Measurements from ENCODE around the gene DDX10. TPM values are rescaled to one million over a fixed set of nuclear protein-coding genes. Genes with fewer than 3 reads are reported as not detected.
A peak's percentile ranks its signal among the peaks of the same experiment; 100 is the strongest.

DDX10 gene
- total and polyA plus RNA-seq, 2 experiments from 2014 or later = 32.4 to 37.8 TPM

DNA sequence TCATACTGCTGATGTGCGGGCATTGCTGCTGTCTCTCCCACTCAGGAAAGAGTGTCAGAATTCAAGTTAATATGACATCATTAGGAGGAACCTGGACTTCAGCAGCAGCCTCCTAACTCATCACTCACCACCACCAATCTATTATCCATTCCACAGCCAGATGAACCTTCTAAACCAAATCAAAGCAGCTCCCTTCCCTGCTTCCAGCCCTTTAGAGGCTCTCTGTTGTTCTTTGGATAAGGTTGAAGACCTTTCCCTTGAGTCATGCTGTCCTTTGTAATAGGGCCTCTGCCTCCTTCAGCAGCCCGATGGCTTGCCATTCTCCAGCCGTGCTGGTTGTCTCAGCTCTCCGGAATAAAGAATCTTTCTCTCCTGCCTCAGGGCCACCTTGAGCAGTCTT is 301.3 kb downstream of the DDX10 start:
- DNase-seq (ENCODE audit: low spot score) = no peak
- Mint-ChIP-seq H3K4me1 (peaks cover 20% of the 10 kb centered on the region), H3K27me3 (ENCODE audit: insufficient read depth, low read depth, poor library complexity) (peaks cover 6% of the 10 kb centered on the region), H3K4me3 (no peak overlapping the region), H3K36me3 (ENCODE audit: low read depth) (no peaks in the 10 kb centered on the region), H3K27ac (0 out of 2 replicates have a peak overlapping the region, but pooled peaks have one; percentile 20), H3K9me3 (no peaks in the 10 kb centered on the region; the same call in 2 of the 3 replicates)
- Histone ChIP-seq H3F3A (replicated peaks; ENCODE audit: low read depth) (no peaks in the 10 kb centered on the region), H4K20me1 (replicated peaks; ENCODE audit: insufficient read depth) (no peaks in the 10 kb centered on the region), H3K9me2 (ENCODE audit: insufficient read depth) (peaks cover 14% of the 10 kb centered on the region; the same call in 1 of the 2 replicates), H2AFZ (no peak overlapping the region; the same call in 1 of the 2 replicates), H3K4me2 (no peak overlapping the region), H3K27ac (ENCODE audit: low read depth) (no peak overlapping the region), H3K36me3 (ENCODE audit: insufficient read depth) (no peaks in the 10 kb centered on the region), H3K27me3 (ENCODE audit: insufficient read depth) (no peaks in the 10 kb centered on the region), H3K4me1 (ENCODE audit: insufficient read depth) (peaks cover 19% of the 10 kb centered on the region), H3K4me3 (no peak overlapping the region), H3K79me2 (replicated peaks; ENCODE audit: insufficient read depth) (no peaks in the 10 kb centered on the region)
- TF ChIP-seq, protein P1, sequence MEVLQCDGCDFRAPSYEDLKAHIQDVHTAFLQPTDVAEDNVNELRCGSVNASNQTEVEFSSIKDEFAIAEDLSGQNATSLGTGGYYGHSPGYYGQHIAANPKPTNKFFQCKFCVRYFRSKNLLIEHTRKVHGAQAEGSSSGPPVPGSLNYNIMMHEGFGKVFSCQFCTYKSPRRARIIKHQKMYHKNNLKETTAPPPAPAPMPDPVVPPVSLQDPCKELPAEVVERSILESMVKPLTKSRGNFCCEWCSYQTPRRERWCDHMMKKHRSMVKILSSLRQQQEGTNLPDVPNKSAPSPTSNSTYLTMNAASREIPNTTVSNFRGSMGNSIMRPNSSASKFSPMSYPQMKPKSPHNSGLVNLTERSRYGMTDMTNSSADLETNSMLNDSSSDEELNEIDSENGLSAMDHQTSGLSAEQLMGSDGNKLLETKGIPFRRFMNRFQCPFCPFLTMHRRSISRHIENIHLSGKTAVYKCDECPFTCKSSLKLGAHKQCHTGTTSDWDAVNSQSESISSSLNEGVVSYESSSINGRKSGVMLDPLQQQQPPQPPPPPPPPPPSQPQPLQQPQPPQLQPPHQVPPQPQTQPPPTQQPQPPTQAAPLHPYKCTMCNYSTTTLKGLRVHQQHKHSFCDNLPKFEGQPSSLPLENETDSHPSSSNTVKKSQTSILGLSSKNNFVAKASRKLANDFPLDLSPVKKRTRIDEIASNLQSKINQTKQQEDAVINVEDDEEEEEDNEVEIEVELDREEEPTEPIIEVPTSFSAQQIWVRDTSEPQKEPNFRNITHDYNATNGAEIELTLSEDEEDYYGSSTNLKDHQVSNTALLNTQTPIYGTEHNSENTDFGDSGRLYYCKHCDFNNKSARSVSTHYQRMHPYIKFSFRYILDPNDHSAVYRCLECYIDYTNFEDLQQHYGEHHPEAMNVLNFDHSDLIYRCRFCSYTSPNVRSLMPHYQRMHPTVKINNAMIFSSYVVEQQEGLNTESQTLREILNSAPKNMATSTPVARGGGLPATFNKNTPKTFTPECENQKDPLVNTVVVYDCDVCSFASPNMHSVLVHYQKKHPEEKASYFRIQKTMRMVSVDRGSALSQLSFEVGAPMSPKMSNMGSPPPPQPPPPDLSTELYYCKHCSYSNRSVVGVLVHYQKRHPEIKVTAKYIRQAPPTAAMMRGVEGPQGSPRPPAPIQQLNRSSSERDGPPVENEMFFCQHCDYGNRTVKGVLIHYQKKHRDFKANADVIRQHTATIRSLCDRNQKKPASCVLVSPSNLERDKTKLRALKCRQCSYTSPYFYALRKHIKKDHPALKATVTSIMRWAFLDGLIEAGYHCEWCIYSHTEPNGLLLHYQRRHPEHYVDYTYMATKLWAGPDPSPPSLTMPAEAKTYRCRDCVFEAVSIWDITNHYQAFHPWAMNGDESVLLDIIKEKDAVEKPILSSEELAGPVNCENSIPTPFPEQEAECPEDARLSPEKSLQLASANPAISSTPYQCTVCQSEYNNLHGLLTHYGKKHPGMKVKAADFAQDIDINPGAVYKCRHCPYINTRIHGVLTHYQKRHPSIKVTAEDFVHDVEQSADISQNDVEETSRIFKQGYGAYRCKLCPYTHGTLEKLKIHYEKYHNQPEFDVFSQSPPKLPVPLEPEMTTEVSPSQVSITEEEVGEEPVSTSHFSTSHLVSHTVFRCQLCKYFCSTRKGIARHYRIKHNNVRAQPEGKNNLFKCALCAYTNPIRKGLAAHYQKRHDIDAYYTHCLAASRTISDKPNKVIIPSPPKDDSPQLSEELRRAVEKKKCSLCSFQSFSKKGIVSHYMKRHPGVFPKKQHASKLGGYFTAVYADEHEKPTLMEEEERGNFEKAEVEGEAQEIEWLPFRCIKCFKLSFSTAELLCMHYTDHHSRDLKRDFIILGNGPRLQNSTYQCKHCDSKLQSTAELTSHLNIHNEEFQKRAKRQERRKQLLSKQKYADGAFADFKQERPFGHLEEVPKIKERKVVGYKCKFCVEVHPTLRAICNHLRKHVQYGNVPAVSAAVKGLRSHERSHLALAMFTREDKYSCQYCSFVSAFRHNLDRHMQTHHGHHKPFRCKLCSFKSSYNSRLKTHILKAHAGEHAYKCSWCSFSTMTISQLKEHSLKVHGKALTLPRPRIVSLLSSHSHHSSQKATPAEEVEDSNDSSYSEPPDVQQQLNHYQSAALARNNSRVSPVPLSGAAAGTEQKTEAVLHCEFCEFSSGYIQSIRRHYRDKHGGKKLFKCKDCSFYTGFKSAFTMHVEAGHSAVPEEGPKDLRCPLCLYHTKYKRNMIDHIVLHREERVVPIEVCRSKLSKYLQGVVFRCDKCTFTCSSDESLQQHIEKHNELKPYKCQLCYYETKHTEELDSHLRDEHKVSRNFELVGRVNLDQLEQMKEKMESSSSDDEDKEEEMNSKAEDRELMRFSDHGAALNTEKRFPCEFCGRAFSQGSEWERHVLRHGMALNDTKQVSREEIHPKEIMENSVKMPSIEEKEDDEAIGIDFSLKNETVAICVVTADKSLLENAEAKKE (CRISPR knock-in tag; IDR thresholded peaks at IDR 0.05) = no peak
- TF ChIP-seq, protein P2, sequence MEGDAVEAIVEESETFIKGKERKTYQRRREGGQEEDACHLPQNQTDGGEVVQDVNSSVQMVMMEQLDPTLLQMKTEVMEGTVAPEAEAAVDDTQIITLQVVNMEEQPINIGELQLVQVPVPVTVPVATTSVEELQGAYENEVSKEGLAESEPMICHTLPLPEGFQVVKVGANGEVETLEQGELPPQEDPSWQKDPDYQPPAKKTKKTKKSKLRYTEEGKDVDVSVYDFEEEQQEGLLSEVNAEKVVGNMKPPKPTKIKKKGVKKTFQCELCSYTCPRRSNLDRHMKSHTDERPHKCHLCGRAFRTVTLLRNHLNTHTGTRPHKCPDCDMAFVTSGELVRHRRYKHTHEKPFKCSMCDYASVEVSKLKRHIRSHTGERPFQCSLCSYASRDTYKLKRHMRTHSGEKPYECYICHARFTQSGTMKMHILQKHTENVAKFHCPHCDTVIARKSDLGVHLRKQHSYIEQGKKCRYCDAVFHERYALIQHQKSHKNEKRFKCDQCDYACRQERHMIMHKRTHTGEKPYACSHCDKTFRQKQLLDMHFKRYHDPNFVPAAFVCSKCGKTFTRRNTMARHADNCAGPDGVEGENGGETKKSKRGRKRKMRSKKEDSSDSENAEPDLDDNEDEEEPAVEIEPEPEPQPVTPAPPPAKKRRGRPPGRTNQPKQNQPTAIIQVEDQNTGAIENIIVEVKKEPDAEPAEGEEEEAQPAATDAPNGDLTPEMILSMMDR (conservative IDR thresholded peaks at IDR 0.05; ENCODE audit: low read depth in 2 of 2) = no peak
- TF ChIP-seq EZH2phosphoT487 (IDR thresholded peaks at IDR 0.05; ENCODE audit: unreplicated experiment) = no peak
- no peak for TF ChIP-seq POLR2AphosphoS5 (IDR thresholded peaks at IDR 0.05; ENCODE audit: low read depth)
- no peak for TF ChIP-seq NANOG (IDR thresholded peaks at IDR 0.05; ENCODE audit: borderline replicate concordance)
- TF ChIP-seq JUNB (IDR thresholded peaks at IDR 0.05; ENCODE audit: unreplicated experiment) = no peak
- no peak for TF ChIP-seq ZNF114 (CRISPR knock-in tag; IDR thresholded peaks at IDR 0.05)
- TF ChIP-seq STAT1 (IDR thresholded peaks at IDR 0.05; ENCODE audit: unreplicated experiment) = no peak
- TF ChIP-seq, protein P3, sequence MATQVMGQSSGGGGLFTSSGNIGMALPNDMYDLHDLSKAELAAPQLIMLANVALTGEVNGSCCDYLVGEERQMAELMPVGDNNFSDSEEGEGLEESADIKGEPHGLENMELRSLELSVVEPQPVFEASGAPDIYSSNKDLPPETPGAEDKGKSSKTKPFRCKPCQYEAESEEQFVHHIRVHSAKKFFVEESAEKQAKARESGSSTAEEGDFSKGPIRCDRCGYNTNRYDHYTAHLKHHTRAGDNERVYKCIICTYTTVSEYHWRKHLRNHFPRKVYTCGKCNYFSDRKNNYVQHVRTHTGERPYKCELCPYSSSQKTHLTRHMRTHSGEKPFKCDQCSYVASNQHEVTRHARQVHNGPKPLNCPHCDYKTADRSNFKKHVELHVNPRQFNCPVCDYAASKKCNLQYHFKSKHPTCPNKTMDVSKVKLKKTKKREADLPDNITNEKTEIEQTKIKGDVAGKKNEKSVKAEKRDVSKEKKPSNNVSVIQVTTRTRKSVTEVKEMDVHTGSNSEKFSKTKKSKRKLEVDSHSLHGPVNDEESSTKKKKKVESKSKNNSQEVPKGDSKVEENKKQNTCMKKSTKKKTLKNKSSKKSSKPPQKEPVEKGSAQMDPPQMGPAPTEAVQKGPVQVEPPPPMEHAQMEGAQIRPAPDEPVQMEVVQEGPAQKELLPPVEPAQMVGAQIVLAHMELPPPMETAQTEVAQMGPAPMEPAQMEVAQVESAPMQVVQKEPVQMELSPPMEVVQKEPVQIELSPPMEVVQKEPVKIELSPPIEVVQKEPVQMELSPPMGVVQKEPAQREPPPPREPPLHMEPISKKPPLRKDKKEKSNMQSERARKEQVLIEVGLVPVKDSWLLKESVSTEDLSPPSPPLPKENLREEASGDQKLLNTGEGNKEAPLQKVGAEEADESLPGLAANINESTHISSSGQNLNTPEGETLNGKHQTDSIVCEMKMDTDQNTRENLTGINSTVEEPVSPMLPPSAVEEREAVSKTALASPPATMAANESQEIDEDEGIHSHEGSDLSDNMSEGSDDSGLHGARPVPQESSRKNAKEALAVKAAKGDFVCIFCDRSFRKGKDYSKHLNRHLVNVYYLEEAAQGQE (IDR thresholded peaks at IDR 0.05; ENCODE audit: unreplicated experiment) = no peak
- no peak for TF ChIP-seq ZNF331 (CRISPR knock-in tag; IDR thresholded peaks at IDR 0.05; ENCODE audit: low read depth)
- TF ChIP-seq, protein P4, sequence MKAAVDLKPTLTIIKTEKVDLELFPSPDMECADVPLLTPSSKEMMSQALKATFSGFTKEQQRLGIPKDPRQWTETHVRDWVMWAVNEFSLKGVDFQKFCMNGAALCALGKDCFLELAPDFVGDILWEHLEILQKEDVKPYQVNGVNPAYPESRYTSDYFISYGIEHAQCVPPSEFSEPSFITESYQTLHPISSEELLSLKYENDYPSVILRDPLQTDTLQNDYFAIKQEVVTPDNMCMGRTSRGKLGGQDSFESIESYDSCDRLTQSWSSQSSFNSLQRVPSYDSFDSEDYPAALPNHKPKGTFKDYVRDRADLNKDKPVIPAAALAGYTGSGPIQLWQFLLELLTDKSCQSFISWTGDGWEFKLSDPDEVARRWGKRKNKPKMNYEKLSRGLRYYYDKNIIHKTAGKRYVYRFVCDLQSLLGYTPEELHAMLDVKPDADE (IDR thresholded peaks at IDR 0.05) = no peak
- no peak for TF ChIP-seq EZH2 (IDR thresholded peaks at IDR 0.05; ENCODE audit: low read depth, unreplicated experiment)
- ATAC-seq = no peak
